ENCODE data around the gene TNNT2. TPM values are rescaled to one million over a fixed set of nuclear protein-coding genes. Genes with fewer than 3 reads are reported as not detected.

TNNT2 gene
- total RNA-seq, 1 donor: not detected

DNA sequence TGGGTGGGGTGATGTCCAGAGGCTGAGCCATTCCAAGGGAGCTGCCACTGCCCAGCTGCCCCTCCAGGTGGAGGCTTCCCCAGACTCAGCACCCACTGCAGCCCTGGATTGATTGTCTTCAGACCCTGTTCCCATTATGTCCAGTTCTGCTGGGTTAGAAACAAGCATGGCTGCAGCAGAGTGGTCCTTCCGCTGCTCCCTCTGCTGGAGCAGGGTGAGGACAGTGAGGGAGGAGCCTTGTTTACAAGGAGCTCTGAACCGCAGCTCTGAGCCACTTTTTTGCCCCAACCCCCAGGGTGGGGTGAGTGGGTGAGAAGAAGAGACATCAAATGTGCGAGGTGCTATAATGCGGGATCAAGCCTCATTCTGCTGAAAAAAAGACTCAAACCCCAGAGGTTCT lies 2.3 kb downstream of the TNNT2 start:
- H2AFZ ChIP-seq (ENCODE audit: low read length): no peak overlapping the region
- no peak overlapping the region for H3K27ac ChIP-seq (ENCODE audit: low read depth, low read length)
- DNase-seq (ENCODE audit: insufficient read length, low spot score, missing footprints): no peak
- H3K79me2 ChIP-seq (ENCODE audit: insufficient read depth, low read length): no peaks in the 10 kb centered on the region
- peaks cover 55% of the 10 kb centered on the region for H3K27me3 ChIP-seq (ENCODE audit: insufficient read depth, low read length)
- no peak overlapping the region for H3K4me2 ChIP-seq (ENCODE audit: insufficient read depth, low read length)
- H3K36me3 ChIP-seq (ENCODE audit: insufficient read depth, low read length): no peaks in the 10 kb centered on the region
- H4K20me1 ChIP-seq (ENCODE audit: insufficient read depth, low read length): no peaks in the 10 kb centered on the region
- no peak overlapping the region for H3K4me3 ChIP-seq (ENCODE audit: insufficient read depth, low read length)
- no peaks in the 10 kb centered on the region for H3K4me1 ChIP-seq (ENCODE audit: insufficient read depth, low read length)
- H3K9me3 ChIP-seq (ENCODE audit: low read depth, low read length): no peaks in the 10 kb centered on the region
- TF ChIP-seq, protein P1, sequence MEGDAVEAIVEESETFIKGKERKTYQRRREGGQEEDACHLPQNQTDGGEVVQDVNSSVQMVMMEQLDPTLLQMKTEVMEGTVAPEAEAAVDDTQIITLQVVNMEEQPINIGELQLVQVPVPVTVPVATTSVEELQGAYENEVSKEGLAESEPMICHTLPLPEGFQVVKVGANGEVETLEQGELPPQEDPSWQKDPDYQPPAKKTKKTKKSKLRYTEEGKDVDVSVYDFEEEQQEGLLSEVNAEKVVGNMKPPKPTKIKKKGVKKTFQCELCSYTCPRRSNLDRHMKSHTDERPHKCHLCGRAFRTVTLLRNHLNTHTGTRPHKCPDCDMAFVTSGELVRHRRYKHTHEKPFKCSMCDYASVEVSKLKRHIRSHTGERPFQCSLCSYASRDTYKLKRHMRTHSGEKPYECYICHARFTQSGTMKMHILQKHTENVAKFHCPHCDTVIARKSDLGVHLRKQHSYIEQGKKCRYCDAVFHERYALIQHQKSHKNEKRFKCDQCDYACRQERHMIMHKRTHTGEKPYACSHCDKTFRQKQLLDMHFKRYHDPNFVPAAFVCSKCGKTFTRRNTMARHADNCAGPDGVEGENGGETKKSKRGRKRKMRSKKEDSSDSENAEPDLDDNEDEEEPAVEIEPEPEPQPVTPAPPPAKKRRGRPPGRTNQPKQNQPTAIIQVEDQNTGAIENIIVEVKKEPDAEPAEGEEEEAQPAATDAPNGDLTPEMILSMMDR (IDR thresholded peaks at IDR 0.05; ENCODE audit: extremely low read depth, low read depth, low read length): peak; percentile 20

DNA sequence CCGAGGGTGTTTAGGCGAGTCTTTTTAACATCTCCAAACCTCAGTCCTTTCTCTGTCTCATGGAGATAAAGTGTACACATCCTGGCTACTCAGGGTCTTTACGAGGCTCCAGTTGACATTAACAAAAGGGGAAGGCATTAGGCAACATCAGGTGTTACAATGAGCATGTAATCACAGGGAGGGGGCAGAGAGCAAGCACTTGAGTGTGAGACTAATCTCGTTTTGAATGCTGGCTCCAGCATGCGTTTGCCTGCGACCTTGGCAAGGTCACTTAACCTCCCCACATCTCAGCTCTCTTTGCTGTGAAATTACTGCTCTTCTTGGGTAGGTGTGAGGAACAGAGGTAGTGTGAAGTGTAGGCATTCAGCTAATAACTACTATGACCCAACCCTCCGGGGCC lies 3.1 kb downstream of the TNNT2 start:
- Histone ChIP-seq H3K36me3 (ENCODE audit: insufficient read depth, low read length) (no peaks in the 10 kb centered on the region), H3K27me3 (ENCODE audit: insufficient read depth, low read length) (peaks cover 62% of the 10 kb centered on the region), H3K27ac (ENCODE audit: low read depth, low read length) (no peak overlapping the region), H3K4me3 (ENCODE audit: insufficient read depth, low read length) (no peak overlapping the region), H2AFZ (ENCODE audit: low read length) (no peak overlapping the region), H3K9me3 (ENCODE audit: low read depth, low read length) (no peaks in the 10 kb centered on the region), H4K20me1 (ENCODE audit: insufficient read depth, low read length) (no peaks in the 10 kb centered on the region), H3K4me1 (ENCODE audit: insufficient read depth, low read length) (no peaks in the 10 kb centered on the region), H3K4me2 (ENCODE audit: insufficient read depth, low read length) (no peak overlapping the region), H3K79me2 (ENCODE audit: insufficient read depth, low read length) (no peaks in the 10 kb centered on the region)
- no peak for DNase-seq (ENCODE audit: insufficient read length, low spot score, missing footprints)
- TF ChIP-seq, protein P1 (IDR thresholded peaks at IDR 0.05; ENCODE audit: extremely low read depth, low read depth, low read length): no peak

DNA sequence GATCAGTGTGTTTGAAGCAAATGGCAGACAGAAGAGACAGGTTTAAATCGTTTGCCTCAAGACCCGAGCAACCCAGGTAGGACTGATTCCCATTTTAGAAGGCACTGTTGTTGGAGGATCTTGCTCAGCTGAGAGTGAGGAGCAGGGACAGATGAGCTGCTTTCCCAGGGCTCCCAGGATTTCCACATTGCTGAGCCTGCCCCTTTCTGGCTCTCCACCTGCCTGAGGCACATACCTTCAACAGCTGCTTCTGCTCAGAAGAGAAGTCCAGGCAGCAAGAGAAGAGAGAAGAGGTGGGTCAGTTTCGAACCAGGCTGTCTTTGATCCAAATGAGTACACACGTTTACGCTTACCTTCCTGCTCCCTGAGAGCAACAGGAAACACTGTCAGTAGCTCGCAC lies 5.7 kb downstream of the TNNT2 start:
- Histone ChIP-seq H3K9me3 (ENCODE audit: low read depth, low read length) (no peaks in the 10 kb centered on the region), H3K4me3 (ENCODE audit: insufficient read depth, low read length) (no peak overlapping the region), H3K79me2 (ENCODE audit: insufficient read depth, low read length) (no peaks in the 10 kb centered on the region), H4K20me1 (ENCODE audit: insufficient read depth, low read length) (no peaks in the 10 kb centered on the region), H3K27me3 (ENCODE audit: insufficient read depth, low read length) (peaks cover 87% of the 10 kb centered on the region), H3K4me1 (ENCODE audit: insufficient read depth, low read length) (no peaks in the 10 kb centered on the region), H2AFZ (ENCODE audit: low read length) (no peak overlapping the region), H3K36me3 (ENCODE audit: insufficient read depth, low read length) (no peaks in the 10 kb centered on the region), H3K27ac (ENCODE audit: low read depth, low read length) (no peak overlapping the region), H3K4me2 (ENCODE audit: insufficient read depth, low read length) (no peak overlapping the region)
- DNase-seq (ENCODE audit: insufficient read length, low spot score, missing footprints): peak; percentile 27
- TF ChIP-seq, protein P1 (IDR thresholded peaks at IDR 0.05; ENCODE audit: extremely low read depth, low read depth, low read length): no peak

DNA sequence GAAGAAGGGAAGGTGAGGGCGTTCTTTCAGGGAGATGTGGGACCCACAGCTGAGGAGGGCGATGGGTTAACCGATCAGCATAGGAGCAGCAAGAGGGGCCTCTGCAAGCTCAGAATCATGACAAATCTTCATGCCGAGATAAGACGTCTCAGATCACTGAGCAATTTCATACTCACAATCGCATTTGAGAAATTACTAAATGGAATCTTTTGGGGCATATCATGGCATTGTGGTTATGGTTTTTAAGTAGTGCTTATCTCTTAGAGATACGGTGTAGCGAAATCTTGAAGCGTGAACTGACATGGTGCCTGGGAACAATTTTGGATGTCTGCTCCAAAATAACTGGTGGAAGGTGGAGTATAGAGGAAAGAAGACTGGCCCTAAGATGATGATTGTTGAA lies 6.2 kb downstream of the TNNT2 start:
- peak; percentile 37 for DNase-seq (ENCODE audit: insufficient read length, low spot score, missing footprints)
- no peak overlapping the region for H3K27ac ChIP-seq (ENCODE audit: low read depth, low read length)
- no peaks in the 10 kb centered on the region for H3K79me2 ChIP-seq (ENCODE audit: insufficient read depth, low read length)
- no peak overlapping the region for H3K4me3 ChIP-seq (ENCODE audit: insufficient read depth, low read length)
- TF ChIP-seq, protein P1 (IDR thresholded peaks at IDR 0.05; ENCODE audit: extremely low read depth, low read depth, low read length): no peak
- H2AFZ ChIP-seq (ENCODE audit: low read length): no peak overlapping the region
- H3K4me2 ChIP-seq (ENCODE audit: insufficient read depth, low read length): no peak overlapping the region
- no peaks in the 10 kb centered on the region for H3K9me3 ChIP-seq (ENCODE audit: low read depth, low read length)
- no peaks in the 10 kb centered on the region for H4K20me1 ChIP-seq (ENCODE audit: insufficient read depth, low read length)
- peaks cover 87% of the 10 kb centered on the region for H3K27me3 ChIP-seq (ENCODE audit: insufficient read depth, low read length)
- no peaks in the 10 kb centered on the region for H3K4me1 ChIP-seq (ENCODE audit: insufficient read depth, low read length)
- no peaks in the 10 kb centered on the region for H3K36me3 ChIP-seq (ENCODE audit: insufficient read depth, low read length)
